MCF 10A (cell line): ENCODE measurements around the gene CRIP1. TPM values are rescaled to one million over a fixed set of nuclear protein-coding genes. Genes with fewer than 3 reads are reported as not detected.
A peak's percentile ranks its signal among the peaks of the same experiment; 100 is the strongest.

Experiments
- BruUV-seq: library from RNA; stranded (reverse); fragments of 400-500 nt; replicated peaks from 2 replicates; lab custom pipeline; 2021; lab: Mats Ljungman, UMichigan
- CTCF ChIA-PET: fragments of 300-600 bp; sonication (Branson Sonifier 250); formaldehyde crosslinking; extraction: SDS; loops from one replicate; lab custom pipeline; 2021; ENCODE audit warnings: antibody characterized with exemption, inconsistent platforms; lab: Yijun Ruan, JAX
- POLR2A ChIA-PET: fragments of 300-600, 350-650 bp; sonication (Branson Sonifier 250); formaldehyde crosslinking; extraction: SDS; loops from one replicate; lab custom pipeline; 2020; ENCODE audit warnings: antibody characterized with exemption, inconsistent platforms; lab: Yijun Ruan, JAX
- DNase-seq: peaks from one replicate; pipeline ENCODE4 v3.0.0-alpha.2; 2018; ENCODE audit not compliant: unreplicated experiment
- H3K27ac Mint-ChIP-seq: one replicate; pipeline ENCODE4 v1.8.0; 2022; ENCODE audit warnings: mild to moderate bottlenecking, low read depth, mixed read lengths; ENCODE audit not compliant: unreplicated experiment
- H3K27me3 Mint-ChIP-seq: one replicate; pipeline ENCODE4 v1.8.0; 2022; ENCODE audit warnings: mixed read lengths; ENCODE audit not compliant: insufficient read depth, unreplicated experiment
- H3K36me3 Mint-ChIP-seq: one replicate; pipeline ENCODE4 v1.8.0; 2022; ENCODE audit warnings: mild to moderate bottlenecking, moderate library complexity, mixed read lengths; ENCODE audit not compliant: insufficient read depth, unreplicated experiment
- H3K4me1 Mint-ChIP-seq: one replicate; pipeline ENCODE4 v1.8.0; 2022; ENCODE audit warnings: mixed read lengths; ENCODE audit not compliant: insufficient read depth, unreplicated experiment
- H3K4me3 Mint-ChIP-seq: one replicate; pipeline ENCODE4 v1.8.0; 2022; ENCODE audit warnings: mild to moderate bottlenecking, moderate library complexity, mixed read lengths; ENCODE audit not compliant: unreplicated experiment
- H3K9me3 Mint-ChIP-seq: one replicate; pipeline ENCODE4 v1.8.0; 2022; ENCODE audit warnings: mixed read lengths; ENCODE audit not compliant: unreplicated experiment
- intact Hi-C: fragments of 100-400 bp; cut with micrococcal nuclease; formaldehyde crosslinking; loops from 2 replicates; pipeline ENCODE4 v1.14.1; 2022
- total RNA-seq: library from RNA; stranded (reverse); gene quantifications from 2 replicates; pipeline ENCODE4 v1.2.3, GENCODE V29; 2022
- TF ChIP-seq, protein P1 (sequence below): fragments of 200-600 bp; IDR thresholded peaks from one replicate; pipeline ENCODE4 v1.8.0; 2022; ENCODE audit warnings: antibody characterized with exemption, mild to moderate bottlenecking; ENCODE audit not compliant: unreplicated experiment

CRIP1 gene
- total RNA-seq, 1 experiment from 2014 or later = not detected

DNA sequence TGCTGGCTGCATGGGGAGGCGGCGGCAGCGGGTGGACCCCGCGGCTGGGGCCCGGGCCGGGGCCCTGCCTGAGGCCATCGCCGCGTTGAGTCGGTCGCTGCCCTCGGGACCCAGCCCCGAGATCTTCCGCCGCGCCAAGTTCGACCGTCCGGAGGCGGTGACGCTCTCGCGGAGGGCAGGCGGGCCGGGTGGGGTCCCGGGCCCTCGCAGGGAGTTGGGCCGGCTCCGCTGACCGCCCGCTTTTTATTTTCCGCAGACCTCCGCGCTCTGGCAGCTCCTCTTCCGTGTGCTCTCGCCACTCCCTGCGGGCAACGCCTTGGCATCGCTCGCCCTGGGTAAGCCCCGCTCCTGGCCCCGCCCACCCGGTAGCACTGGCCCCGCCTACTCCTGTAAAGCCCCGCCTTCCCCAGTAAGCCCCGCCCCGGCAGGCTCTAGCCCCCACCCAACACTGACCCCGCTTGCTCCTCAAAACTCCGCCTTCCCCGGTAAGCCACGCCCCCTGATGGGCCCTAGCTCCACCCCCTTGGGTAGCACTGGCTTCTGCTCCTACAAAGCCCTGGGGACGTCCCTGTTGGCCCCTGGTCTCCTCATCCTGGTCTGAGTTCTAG lies 4.8 kb downstream of the CRIP1 start:
- Mint-ChIP-seq H3K4me3 (peak overlapping the region; percentile 78), H3K27me3 (no peaks in the 10 kb centered on the region), H3K4me1 (peaks cover 5% of the 10 kb centered on the region), H3K27ac (peak overlapping the region; percentile 88), H3K9me3 (no peaks in the 10 kb centered on the region), H3K36me3 (peaks cover 14% of the 10 kb centered on the region)
- CTCF ChIA-PET = interaction anchor here (0.6 to 1.1 kb wide), 4 partner anchors 10 to 286 kb away, joined by 3 to 9 read pairs (median 3); no protein-coding TSS in a partner anchor
- POLR2A ChIA-PET = interaction anchor here (0.7 kb wide), 2 partner anchors 93 to 120 kb away, joined by 3 to 5 read pairs; no protein-coding TSS in a partner anchor
- peak; percentile 74 for DNase-seq
- TF ChIP-seq, protein P1, sequence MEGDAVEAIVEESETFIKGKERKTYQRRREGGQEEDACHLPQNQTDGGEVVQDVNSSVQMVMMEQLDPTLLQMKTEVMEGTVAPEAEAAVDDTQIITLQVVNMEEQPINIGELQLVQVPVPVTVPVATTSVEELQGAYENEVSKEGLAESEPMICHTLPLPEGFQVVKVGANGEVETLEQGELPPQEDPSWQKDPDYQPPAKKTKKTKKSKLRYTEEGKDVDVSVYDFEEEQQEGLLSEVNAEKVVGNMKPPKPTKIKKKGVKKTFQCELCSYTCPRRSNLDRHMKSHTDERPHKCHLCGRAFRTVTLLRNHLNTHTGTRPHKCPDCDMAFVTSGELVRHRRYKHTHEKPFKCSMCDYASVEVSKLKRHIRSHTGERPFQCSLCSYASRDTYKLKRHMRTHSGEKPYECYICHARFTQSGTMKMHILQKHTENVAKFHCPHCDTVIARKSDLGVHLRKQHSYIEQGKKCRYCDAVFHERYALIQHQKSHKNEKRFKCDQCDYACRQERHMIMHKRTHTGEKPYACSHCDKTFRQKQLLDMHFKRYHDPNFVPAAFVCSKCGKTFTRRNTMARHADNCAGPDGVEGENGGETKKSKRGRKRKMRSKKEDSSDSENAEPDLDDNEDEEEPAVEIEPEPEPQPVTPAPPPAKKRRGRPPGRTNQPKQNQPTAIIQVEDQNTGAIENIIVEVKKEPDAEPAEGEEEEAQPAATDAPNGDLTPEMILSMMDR = no peak
- intact Hi-C loops = loop anchor here (2.0 kb wide), 1 partner anchor 37 kb away; no protein-coding TSS in a partner anchor
- no TSS peak for BruUV-seq

DNA sequence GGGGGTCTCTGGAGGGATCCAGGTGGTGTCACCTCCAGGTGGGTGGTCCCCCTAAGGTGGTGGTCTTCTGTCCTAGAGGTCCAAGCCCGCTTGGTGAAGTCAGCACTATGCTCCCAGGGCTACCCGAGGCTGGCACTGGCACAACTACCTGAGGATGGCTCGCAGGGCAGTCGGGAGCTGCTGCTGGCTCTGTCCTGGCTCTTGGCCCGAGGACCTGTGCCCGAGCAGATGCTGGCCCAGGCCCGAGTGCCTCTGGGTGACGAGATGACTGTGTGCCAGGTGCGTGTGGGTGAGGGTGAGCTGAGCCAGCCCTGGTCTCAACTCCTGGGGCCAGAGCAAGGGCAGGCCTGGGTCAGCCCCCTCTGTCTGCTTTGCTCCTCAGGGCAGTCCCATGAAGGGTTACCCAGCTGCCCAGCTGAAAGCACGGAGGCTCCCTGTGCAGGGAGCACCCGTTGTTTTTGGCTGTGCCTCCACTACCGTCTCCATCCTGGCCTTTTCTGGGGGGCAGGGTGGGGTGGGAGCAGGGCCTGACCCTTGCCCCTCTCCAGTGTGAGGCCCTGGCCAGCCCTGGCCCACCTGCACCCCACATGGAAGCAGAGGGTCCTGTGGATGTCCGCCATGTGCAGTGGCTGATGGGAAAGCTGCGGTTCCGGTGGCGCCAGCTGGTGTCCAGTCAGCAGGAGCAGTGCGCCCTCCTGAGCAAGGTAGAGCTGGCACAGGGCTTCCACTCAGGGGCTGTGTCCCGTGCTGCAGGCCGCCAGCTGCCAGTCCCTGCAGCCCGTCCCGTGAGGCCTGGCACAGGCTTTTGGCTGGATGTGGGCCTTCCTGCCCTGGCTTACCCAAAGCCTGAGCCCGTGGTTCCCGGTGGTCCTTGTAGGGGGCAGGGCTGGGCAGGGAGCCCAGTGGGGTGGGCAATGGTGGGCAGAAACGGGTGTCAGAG lies 5.6 kb downstream of the CRIP1 start:
- Mint-ChIP-seq H3K4me1 (peaks cover 5% of the 10 kb centered on the region), H3K27ac (peak overlapping the region; percentile 88), H3K36me3 (peaks cover 14% of the 10 kb centered on the region), H3K4me3 (peak overlapping the region; percentile 78), H3K9me3 (no peaks in the 10 kb centered on the region), H3K27me3 (no peaks in the 10 kb centered on the region)
- intact Hi-C loops = no loop called here
- ChIA-PET POLR2A (interaction anchor here (0.7 kb wide), 2 partner anchors 94 to 121 kb away, joined by 3 to 5 read pairs; no protein-coding TSS in a partner anchor), CTCF (interaction anchor here (0.5 to 1.1 kb wide), 5 partner anchors 11 to 287 kb away, joined by 3 to 9 read pairs (median 3); no protein-coding TSS in a partner anchor)
- TF ChIP-seq, protein P1 = no peak
- BruUV-seq = TSS peak; percentile 58
- no peak for DNase-seq

GRCh38 chr14:105492971-105493871 lies 6.5 kb downstream of the CRIP1 start:
- POLR2A ChIA-PET = no interaction called here
- Mint-ChIP-seq H3K4me3 (no peak overlapping the region), H3K27ac (no peak overlapping the region), H3K36me3 (peaks cover 14% of the 10 kb centered on the region), H3K9me3 (no peaks in the 10 kb centered on the region), H3K27me3 (no peaks in the 10 kb centered on the region), H3K4me1 (peaks cover 5% of the 10 kb centered on the region)
- intact Hi-C loops = no loop called here
- BruUV-seq = no TSS peak
- TF ChIP-seq, protein P1 = no peak
- CTCF ChIA-PET = interaction anchor here (0.5 kb wide), 1 partner anchor 126 kb away, joined by 4 read pairs; no protein-coding TSS in a partner anchor
- no peak for DNase-seq
